Fibroblast of the aortic adventitia (primary cell): ENCODE data around the gene RGCC. TPM values are rescaled to one million over a fixed set of nuclear protein-coding genes. Genes with fewer than 3 reads are reported as not detected.
"Not testable (repeated sequence)": the region's sequence is repeated elsewhere in the genome, so short reads cannot be mapped to it uniquely, and the experiment has no call there.

Source experiments
- DNase-seq: peaks from one replicate; pipeline ENCODE4 v3.0.0-alpha.2; 2010; ENCODE audit warnings: low read depth
- H3K4me3 ChIP-seq: 2 replicates; pipeline ENCODE4 v1.5.1; 2011; ENCODE audit warnings: low read depth, mild to moderate bottlenecking, control low read depth, low read length, moderate library complexity
- total RNA-seq: library from RNA; depleted of rRNA; stranded (reverse); fragments of >200 nt; gene quantifications from 2 replicates; pipeline ENCODE4 v1.2.3, GENCODE V29; 2012; ENCODE audit warnings: low replicate concordance
- TF ChIP-seq, protein P1 (sequence below): IDR thresholded peaks from 2 replicates; pipeline ENCODE4 v1.5.1; 2011; ENCODE audit warnings: mild to moderate bottlenecking, low read length, control low read depth, inconsistent platforms; ENCODE audit not compliant: insufficient read depth

RGCC gene
- total RNA-seq, 1 donor: 1.6 TPM

DNA sequence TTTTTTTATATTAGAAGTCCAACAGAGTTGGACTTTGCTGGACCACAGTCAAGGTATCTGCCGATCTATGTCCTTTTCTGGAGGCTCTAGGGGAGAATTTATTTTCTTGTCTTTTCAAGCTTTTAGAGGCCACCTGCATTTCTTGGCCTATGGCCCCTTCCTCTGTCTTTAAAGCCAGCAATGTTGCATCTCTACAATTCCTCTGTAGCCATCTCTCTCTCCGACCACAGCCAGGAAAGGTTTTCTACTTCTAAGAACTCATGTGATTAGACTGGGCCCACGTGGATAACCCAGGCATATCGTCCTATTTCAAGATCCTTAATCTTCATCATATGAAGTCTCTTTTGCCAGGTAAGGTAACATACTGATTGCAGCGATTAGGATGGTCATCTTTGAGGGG lies 43.5 kb upstream of the RGCC start:
- no peak overlapping the region for H3K4me3 ChIP-seq
- TF ChIP-seq, protein P1, sequence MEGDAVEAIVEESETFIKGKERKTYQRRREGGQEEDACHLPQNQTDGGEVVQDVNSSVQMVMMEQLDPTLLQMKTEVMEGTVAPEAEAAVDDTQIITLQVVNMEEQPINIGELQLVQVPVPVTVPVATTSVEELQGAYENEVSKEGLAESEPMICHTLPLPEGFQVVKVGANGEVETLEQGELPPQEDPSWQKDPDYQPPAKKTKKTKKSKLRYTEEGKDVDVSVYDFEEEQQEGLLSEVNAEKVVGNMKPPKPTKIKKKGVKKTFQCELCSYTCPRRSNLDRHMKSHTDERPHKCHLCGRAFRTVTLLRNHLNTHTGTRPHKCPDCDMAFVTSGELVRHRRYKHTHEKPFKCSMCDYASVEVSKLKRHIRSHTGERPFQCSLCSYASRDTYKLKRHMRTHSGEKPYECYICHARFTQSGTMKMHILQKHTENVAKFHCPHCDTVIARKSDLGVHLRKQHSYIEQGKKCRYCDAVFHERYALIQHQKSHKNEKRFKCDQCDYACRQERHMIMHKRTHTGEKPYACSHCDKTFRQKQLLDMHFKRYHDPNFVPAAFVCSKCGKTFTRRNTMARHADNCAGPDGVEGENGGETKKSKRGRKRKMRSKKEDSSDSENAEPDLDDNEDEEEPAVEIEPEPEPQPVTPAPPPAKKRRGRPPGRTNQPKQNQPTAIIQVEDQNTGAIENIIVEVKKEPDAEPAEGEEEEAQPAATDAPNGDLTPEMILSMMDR: no peak
- DNase-seq: no peak

DNA sequence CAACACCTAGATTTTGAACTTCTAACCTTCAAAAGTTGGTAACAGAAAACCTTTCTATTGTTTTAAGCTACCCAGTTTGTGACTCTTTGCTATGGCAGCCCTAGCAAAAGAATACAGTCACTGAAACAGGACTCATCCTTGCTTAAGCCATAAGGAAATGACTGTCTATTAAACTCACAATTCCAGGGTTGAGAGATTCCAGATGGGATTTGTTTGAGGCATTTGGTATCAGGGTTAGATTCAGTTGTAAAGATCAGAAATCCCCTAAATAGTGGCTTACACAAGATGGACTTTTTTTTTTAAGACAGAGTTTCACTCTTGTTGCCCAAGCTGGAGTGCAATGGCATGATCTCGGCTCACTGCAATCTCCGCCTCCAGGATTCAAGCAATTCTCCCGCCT lies 41.1 kb upstream of the RGCC start:
- TF ChIP-seq, protein P1: no peak
- no peak overlapping the region for H3K4me3 ChIP-seq
- DNase-seq: peak; percentile 30

DNA sequence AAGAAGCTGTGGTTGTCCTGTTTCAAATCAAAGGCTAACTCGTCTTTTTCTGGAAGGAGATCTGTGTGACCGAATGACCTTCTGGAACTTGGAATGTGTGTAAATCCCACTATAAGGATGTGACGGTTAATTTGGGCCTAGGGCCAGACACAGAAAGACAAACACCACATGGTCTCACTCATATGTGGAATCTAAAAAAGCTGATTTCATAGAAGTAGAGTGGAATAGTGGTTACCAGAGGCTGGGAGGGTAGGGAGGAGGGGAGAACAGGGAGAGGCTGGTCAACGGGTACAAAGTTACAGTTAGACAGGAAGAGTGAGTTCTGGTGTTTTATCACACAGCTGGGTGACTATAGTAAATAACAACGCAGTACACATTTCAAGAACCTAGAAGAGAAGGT lies 39.3 kb upstream of the RGCC start:
- H3K4me3 ChIP-seq: no peak overlapping the region
- TF ChIP-seq, protein P1: no peak
- peak; percentile 38 for DNase-seq

DNA sequence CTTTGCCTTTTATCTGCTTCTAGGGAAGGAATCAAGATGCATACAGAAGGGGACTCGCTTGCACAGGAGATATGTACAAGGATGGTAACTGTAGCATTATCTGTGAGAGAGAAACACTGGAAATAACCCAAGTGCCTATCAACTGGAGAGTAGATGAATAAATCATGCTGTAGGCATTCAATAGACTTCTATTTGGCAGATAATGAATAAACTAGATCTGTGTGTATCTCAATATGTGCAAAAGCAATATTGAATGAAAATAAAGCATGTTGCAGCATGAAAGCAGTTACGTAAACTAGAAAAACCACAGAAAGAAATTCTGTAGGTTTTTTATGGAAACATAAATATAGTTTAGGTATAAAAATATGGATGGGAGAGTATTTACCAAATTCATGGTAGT lies 38.6 kb upstream of the RGCC start:
- H3K4me3 ChIP-seq: no peak overlapping the region
- no peak for DNase-seq
- TF ChIP-seq, protein P1: no peak

DNA sequence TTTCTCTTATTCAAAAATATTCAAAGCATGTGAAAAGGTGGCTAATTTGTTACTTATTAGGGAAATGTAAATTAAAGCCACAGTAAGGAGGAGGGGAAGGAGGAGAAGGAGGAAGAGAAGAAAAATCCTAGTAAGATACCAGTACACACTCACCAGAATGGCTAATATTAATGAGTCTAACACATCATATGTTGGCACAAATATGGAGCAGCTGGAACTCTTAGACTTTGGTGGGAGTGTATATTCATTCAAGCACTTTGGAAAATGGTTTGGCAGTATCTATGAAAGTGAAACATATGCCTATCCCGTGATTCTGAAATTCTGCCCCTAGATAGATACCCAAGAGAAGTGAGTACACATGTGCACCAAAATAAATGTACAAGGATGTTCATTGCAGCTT lies 38.1 kb upstream of the RGCC start:
- H3K4me3 ChIP-seq: no peak overlapping the region
- DNase-seq: no peak
- TF ChIP-seq, protein P1: no peak

DNA sequence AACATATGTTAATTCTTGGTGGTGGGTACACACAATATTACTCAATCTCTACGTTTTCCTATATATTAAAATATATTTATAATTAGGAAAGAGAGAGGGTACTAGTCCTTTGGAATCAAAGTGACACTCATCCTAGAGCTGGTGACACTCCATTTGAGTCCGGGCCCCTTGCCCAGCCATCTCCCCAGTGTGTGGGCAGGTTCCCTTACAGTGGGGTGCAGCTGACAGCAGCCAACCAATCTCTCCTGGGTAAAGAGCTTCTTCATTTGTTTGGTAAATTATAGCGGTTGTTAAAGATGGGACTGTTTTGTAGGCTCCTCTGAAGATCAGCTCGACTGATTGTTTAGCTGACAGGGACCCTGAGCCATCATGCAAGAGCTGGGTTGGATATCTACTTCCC lies 37.2 kb upstream of the RGCC start:
- no peak for DNase-seq
- TF ChIP-seq, protein P1: no peak
- no peak overlapping the region for H3K4me3 ChIP-seq

DNA sequence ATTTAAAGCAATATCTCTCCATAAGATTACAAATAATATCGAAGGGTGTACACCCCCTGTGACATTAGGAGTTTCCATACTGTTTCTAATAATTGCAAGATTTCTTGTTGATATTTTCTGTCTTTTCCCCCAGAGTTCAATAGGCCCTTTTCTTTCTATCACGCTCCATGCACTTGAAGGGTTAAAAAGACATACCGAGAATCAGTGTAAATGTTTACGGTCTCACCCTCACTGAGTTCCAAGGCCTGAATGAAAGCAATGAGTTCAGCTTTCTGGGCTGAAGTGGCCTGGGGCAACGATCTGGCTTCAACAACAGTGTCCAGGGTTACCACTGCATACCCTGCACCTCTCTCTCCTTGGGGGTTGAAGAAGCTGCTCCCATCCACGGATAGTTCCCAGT lies 36.0 kb upstream of the RGCC start:
- not testable (repeated sequence) for DNase-seq

DNA sequence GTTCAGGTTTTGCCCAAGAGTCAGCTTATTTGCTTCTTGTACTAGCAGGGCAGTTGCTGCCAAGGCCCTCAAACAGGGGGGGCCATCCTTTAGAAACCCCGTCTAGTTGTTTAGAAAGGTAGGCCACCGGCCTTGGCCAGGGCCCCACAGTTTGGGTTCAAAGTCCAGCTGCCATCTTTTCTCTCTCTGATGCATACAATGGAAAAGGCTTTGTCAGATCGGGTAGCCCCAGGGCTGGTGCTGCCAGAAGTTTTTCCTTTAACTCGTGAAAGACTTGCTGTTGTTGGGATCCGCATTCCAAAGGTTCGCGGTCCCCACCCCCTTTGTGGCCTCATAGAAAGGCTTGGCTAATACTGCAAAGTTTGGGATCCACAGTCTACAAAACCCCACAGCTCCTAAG lies 35.4 kb upstream of the RGCC start:
- H3K4me3 ChIP-seq: not testable (repeated sequence)

More for the DNA sequence above, 36.0 kb upstream of the RGCC start:
- H3K4me3 ChIP-seq: not testable (repeated sequence)

DNA sequence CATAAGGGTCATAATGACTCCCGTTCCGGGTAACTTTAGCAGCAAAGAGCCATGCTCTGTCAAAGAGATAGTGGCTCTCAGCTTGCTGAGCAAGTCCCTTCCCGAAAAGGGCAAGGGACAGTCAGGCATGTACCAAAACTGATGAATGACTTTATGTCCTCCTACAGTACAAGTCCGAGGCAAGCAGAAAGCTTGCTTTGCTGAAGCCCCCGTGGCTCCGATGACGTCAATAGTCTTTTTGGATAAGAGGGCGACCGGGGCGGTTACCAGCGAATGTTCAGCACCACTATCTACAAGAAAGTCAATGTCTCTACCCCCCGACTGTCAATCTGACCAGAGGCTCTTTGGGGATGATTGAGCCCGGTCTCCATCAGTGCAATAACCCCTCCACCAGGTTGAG lies 34.1 kb upstream of the RGCC start:
- not testable (repeated sequence) for H3K4me3 ChIP-seq, DNase-seq

More for the DNA sequence above, 35.4 kb upstream of the RGCC start:
- not testable (repeated sequence) for DNase-seq

DNA sequence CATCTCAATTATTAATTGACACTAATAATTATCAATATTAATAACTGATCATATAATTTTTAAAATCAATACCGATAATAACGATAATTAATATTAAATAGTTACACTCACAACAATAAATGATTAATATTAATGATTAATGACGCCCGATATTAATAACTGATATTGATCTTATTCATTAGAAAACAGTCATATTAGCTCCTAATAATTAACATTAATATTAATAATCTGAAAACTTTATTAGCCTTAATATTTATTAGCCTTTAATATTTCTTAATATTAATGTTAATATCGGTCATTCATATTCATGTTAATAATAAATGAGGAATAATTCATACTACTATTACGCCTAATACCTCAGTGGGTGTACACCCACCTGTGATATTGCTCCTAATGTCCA lies 32.7 kb upstream of the RGCC start:
- not testable (repeated sequence) for DNase-seq, H3K4me3 ChIP-seq
